Testis (tissue), 3 donors: Measurements from ENCODE around the gene MTR. TPM values are rescaled to one million over a fixed set of nuclear protein-coding genes. Genes with fewer than 3 reads are reported as not detected.

Experiments used
- DNase-seq: peaks from one replicate; pipeline ENCODE4 v3.0.0-alpha.2; 2019
- H3K27ac ChIP-seq, 2 donors: fragments of 200-600 bp; sonication (generic); one replicate each; pipeline ENCODE4 v1.5.1; 2019
- H3K27me3 ChIP-seq: fragments of 200-600 bp; sonication (generic); one replicate; pipeline ENCODE4 v1.5.1; 2019
- H3K36me3 ChIP-seq: fragments of 200-600 bp; sonication (generic); one replicate; pipeline ENCODE4 v1.5.1; 2017; ENCODE audit warnings: low read depth; ENCODE audit errors: missing control alignments
- H3K4me1 ChIP-seq: fragments of 200-600 bp; sonication (generic); one replicate; pipeline ENCODE4 v1.5.1; 2019
- H3K4me3 ChIP-seq, 2 donors: fragments of 200-600 bp; sonication (generic); one replicate each; pipeline ENCODE4 v1.5.1; 2017 to 2019
- H3K9me3 ChIP-seq: fragments of 200-600 bp; sonication (generic); one replicate; pipeline ENCODE4 v1.5.1; 2017
- POLR2A ChIP-seq: fragments of 450-650 bp; IDR thresholded peaks from one replicate; pipeline ENCODE4 v1.6.1; 2017; ENCODE audit warnings: antibody characterized with exemption, mild to moderate bottlenecking, moderate library complexity
- WGBS, 2 donors: methylation state at CpG; one replicate each; pipeline ENCODE4 v1.1.5; 2018; 5-methylcytosine and 5-hydroxymethylcytosine counted together
- intact Hi-C: fragments of 100-400 bp; cut with DNase I; formaldehyde crosslinking; loops from one replicate; pipeline ENCODE4 v1.15.1; 2023; ENCODE audit warnings: low total_unique reads
- polyA plus RNA-seq: library from polyadenylated mRNA; stranded (reverse); fragments of 350-450 nt; fragmentation: Illumina TruSeq; extraction: RNeasy Lipid Tissue Mini Kit (QIAGEN cat#74804); gene quantifications from one replicate; pipeline ENCODE4 v1.2.3, GENCODE V29; 2014; ENCODE audit warnings: low read depth, low replicate concordance; ENCODE audit not compliant: insufficient read depth
- total RNA-seq, 2 donors: library from RNA; depleted of rRNA; stranded (reverse); fragments of >200 nt; gene quantifications; one replicate each; pipeline ENCODE4 v1.2.3, GENCODE V29; 2016
- TF ChIP-seq, protein P1 (sequence below), 3 experiments: fragments of 450-650 bp in 2 of 3; fragments of 200-600 bp in 1 of 3; sonication (generic) in 1 of 3; IDR thresholded peaks; one replicate each; pipeline ENCODE4 v1.5.1; 2016 to 2019; ENCODE audit warnings: antibody characterized with exemption in 3 of 3, mild to moderate bottlenecking in 2 of 3, moderate library complexity in 1 of 3

Gene MTR
- total and polyA plus RNA-seq, 3 donors from 2014 or later = 23.4 to 65.4 (median 54.0) TPM

- peaks cover 11% of the 10 kb centered on the region for H3K4me1 ChIP-seq
- WGBS, 2 donors = 72 to 83% methylated on average over 5 of the region's 5 CpGs
- intact Hi-C loops = no loop called here
These were observed 5.0 kb downstream of the MTR start for GRCh38 chr1:236800002-236800620.

DNA sequence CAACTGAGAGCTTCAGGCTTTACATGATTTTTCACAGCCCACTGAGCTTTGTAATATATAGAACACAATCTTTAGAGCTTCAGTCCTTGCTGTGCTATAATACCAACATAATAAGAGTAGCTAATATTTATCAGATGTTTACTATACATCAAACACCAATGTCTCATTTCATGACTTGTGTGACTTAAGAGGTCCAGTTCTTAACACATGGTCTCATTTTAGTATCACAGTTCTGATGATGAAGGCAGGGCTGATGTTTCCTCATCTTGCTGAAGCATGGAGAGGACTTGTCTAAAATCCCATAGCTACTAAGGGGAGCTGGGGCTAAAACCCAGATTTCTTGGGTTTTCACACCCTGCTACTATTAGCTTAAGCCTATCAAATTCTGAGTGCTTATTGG, 5.5 kb downstream of the MTR start:
- no peak overlapping the region for H3K27ac ChIP-seq
- intact Hi-C loops = no loop called here

More at GRCh38 chr1:236800002-236800620, 5.0 kb downstream of the MTR start:
- H3K4me3 ChIP-seq = no peak overlapping the region
- DNase-seq = no peak
- TF ChIP-seq, protein P1, sequence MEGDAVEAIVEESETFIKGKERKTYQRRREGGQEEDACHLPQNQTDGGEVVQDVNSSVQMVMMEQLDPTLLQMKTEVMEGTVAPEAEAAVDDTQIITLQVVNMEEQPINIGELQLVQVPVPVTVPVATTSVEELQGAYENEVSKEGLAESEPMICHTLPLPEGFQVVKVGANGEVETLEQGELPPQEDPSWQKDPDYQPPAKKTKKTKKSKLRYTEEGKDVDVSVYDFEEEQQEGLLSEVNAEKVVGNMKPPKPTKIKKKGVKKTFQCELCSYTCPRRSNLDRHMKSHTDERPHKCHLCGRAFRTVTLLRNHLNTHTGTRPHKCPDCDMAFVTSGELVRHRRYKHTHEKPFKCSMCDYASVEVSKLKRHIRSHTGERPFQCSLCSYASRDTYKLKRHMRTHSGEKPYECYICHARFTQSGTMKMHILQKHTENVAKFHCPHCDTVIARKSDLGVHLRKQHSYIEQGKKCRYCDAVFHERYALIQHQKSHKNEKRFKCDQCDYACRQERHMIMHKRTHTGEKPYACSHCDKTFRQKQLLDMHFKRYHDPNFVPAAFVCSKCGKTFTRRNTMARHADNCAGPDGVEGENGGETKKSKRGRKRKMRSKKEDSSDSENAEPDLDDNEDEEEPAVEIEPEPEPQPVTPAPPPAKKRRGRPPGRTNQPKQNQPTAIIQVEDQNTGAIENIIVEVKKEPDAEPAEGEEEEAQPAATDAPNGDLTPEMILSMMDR (IDR thresholded peaks at IDR 0.05) = no peak
- no peak for TF ChIP-seq POLR2A
- H3K27me3 ChIP-seq = no peaks in the 10 kb centered on the region
- H3K27ac ChIP-seq = no peak overlapping the region
- H3K9me3 ChIP-seq = no peaks in the 10 kb centered on the region
- no peaks in the 10 kb centered on the region for H3K36me3 ChIP-seq

DNA sequence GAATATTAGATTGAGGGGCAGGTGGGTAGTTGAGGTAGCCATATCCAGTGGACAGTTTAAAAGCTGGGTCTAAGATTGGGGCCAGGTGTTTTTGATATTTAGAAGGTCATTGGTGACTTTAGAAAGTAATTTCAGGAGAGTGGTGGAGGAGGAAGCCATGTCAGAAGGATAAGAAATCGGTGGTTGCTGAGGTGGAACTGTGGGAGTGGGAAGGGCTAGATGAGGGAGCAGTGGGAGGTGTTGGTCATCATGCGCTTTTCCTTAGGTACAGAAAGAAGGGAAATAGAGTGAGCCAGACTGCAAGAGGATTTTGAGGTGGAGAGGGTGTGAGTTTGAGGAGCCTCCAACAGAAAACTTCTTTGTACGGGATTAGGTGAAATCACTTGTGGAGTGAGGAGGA, 7.2 kb downstream of the MTR start:
- DNase-seq = no peak
- Histone ChIP-seq H3K36me3 (no peaks in the 10 kb centered on the region), H3K27me3 (no peaks in the 10 kb centered on the region), H3K9me3 (no peaks in the 10 kb centered on the region), H3K27ac (no peak overlapping the region), H3K4me1 (peaks cover 11% of the 10 kb centered on the region), H3K4me3 (no peak overlapping the region)
- TF ChIP-seq POLR2A = no peak
- TF ChIP-seq, protein P1 (IDR thresholded peaks at IDR 0.05) = no peak
- intact Hi-C loops = no loop called here
- 35 to 73% methylated on average over 3 of the region's 3 CpGs for WGBS, 2 donors

More for the DNA sequence above, 5.5 kb downstream of the MTR start:
- Histone ChIP-seq H3K27me3 (no peaks in the 10 kb centered on the region), H3K9me3 (no peaks in the 10 kb centered on the region), H3K36me3 (no peaks in the 10 kb centered on the region), H3K4me1 (peaks cover 11% of the 10 kb centered on the region), H3K4me3 (no peak overlapping the region)
- TF ChIP-seq POLR2A = no peak
- TF ChIP-seq, protein P1 (IDR thresholded peaks at IDR 0.05) = no peak
- DNase-seq = no peak

DNA sequence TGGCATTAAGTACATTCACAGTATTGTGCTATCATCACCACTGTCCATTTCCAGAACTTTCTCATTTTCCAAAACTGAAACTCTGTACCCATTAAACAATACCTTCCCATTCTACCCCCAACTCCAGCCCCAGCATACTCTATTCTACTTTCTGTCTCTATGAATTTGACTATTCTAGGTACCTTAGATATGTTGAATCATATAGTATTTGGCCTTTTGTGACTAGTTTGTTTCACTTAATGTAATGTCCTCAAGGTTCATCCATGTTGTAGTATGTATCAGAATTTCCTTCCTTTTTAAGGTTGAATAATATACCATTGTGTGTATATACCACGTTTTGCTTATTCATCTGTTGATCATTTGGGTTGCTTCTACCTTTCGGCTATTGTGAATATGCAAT, 11.5 kb downstream of the MTR start:
- 88 to 89% methylated on average over 2 of the region's 2 CpGs for WGBS, 2 donors
- TF ChIP-seq, protein P1 (IDR thresholded peaks at IDR 0.05) = no peak
- no peak for TF ChIP-seq POLR2A
- no peak for DNase-seq
- Histone ChIP-seq H3K4me3 (no peak overlapping the region), H3K27ac (peak overlapping the region in 1 of 2 donors; percentile 32), H3K4me1 (peaks cover 10% of the 10 kb centered on the region), H3K27me3 (no peaks in the 10 kb centered on the region), H3K36me3 (no peaks in the 10 kb centered on the region), H3K9me3 (no peaks in the 10 kb centered on the region)
- intact Hi-C loops = no loop called here

GRCh38 chr1:236808005-236808404, 12.9 kb downstream of the MTR start:
- DNase-seq = no peak
- Histone ChIP-seq H3K36me3 (no peaks in the 10 kb centered on the region), H3K27me3 (no peaks in the 10 kb centered on the region), H3K4me3 (no peak overlapping the region), H3K27ac (no peak overlapping the region), H3K4me1 (peaks cover 3% of the 10 kb centered on the region), H3K9me3 (no peaks in the 10 kb centered on the region)
- WGBS, 2 donors = 93 to 95% methylated on average over 2 of the region's 2 CpGs
- intact Hi-C loops = no loop called here
- TF ChIP-seq POLR2A = no peak
- TF ChIP-seq, protein P1 (IDR thresholded peaks at IDR 0.05) = no peak
